ENCODE measurements around the gene LLGL2. TPM values are rescaled to one million over a fixed set of nuclear protein-coding genes. Genes with fewer than 3 reads are reported as not detected.
"Not testable (repeated sequence)": the region's sequence is repeated elsewhere in the genome, so short reads cannot be mapped to it uniquely, and the experiment has no call there.

The LLGL2 gene
- total RNA-seq, 3 donors from 2014 or later = 4.6 to 60.2 (median 52.4) TPM

- no peak for DNase-seq (ENCODE audit: low spot score in 2 of 2)
- TF ChIP-seq POLR2AphosphoS5 (IDR thresholded peaks at IDR 0.05) = no peak
- intact Hi-C loops (cut with DNase I; ENCODE audit: low total_unique reads) = no loop called here
- Histone ChIP-seq H3K4me1 (peaks cover 8 to 13% of the 10 kb centered on the region in 2 donors), H3K27me3 (no peaks in the 10 kb centered on the region), H3K4me3 (no peak overlapping the region), H3K27ac (no peak overlapping the region), H3K36me3 (no peaks in the 10 kb centered on the region), H3K9me3 (no peaks in the 10 kb centered on the region)
These were observed 7.3 kb upstream of the LLGL2 start for GRCh38 chr17:75518201-75518600.

- TF ChIP-seq, protein P1, sequence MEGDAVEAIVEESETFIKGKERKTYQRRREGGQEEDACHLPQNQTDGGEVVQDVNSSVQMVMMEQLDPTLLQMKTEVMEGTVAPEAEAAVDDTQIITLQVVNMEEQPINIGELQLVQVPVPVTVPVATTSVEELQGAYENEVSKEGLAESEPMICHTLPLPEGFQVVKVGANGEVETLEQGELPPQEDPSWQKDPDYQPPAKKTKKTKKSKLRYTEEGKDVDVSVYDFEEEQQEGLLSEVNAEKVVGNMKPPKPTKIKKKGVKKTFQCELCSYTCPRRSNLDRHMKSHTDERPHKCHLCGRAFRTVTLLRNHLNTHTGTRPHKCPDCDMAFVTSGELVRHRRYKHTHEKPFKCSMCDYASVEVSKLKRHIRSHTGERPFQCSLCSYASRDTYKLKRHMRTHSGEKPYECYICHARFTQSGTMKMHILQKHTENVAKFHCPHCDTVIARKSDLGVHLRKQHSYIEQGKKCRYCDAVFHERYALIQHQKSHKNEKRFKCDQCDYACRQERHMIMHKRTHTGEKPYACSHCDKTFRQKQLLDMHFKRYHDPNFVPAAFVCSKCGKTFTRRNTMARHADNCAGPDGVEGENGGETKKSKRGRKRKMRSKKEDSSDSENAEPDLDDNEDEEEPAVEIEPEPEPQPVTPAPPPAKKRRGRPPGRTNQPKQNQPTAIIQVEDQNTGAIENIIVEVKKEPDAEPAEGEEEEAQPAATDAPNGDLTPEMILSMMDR (IDR thresholded peaks at IDR 0.05) = no peak
- TF ChIP-seq POLR2A (IDR thresholded peaks at IDR 0.05) = no peak
- no peak for TF ChIP-seq POLR2AphosphoS5 (IDR thresholded peaks at IDR 0.05)
- intact Hi-C loops (cut with DNase I; ENCODE audit: low total_unique reads) = no loop called here
- peaks cover 7 to 8% of the 10 kb centered on the region in 2 donors for H3K4me1 ChIP-seq
These were observed 6.4 kb upstream of the LLGL2 start for GRCh38 chr17:75518983-75519537.

GRCh38 chr17:75520413-75520812, 5.1 kb upstream of the LLGL2 start:
- H3K9me3 ChIP-seq; H3K4me1 ChIP-seq; DNase-seq (ENCODE audit: low spot score in 2 of 2); H3K4me3 ChIP-seq; H3K36me3 ChIP-seq; H3K27me3 ChIP-seq; H3K27ac ChIP-seq: not testable (repeated sequence)
- intact Hi-C loops (cut with DNase I; ENCODE audit: low total_unique reads) = loop anchor here (10.0 kb wide), 1 partner anchor 96 kb away; no protein-coding TSS in a partner anchor

More at GRCh38 chr17:75518983-75519537, 6.4 kb upstream of the LLGL2 start:
- no peaks in the 10 kb centered on the region for H3K9me3 ChIP-seq
- H3K27ac ChIP-seq = no peak overlapping the region
- no peak for DNase-seq (ENCODE audit: low spot score in 2 of 2)
- no peaks in the 10 kb centered on the region for H3K27me3 ChIP-seq
- H3K4me3 ChIP-seq = no peak overlapping the region
- no peaks in the 10 kb centered on the region for H3K36me3 ChIP-seq

- Histone ChIP-seq H3K27me3 (no peaks in the 10 kb centered on the region), H3K36me3 (no peaks in the 10 kb centered on the region), H3K4me1 (peaks cover 4 to 6% of the 10 kb centered on the region in 2 donors), H3K9me3 (no peaks in the 10 kb centered on the region), H3K27ac (no peak overlapping the region), H3K4me3 (no peak overlapping the region)
- DNase-seq (ENCODE audit: low spot score in 2 of 2) = no peak
- intact Hi-C loops (cut with DNase I; ENCODE audit: low total_unique reads) = loop anchor here (10.0 kb wide), 1 partner anchor 96 kb away; no protein-coding TSS in a partner anchor
- TF ChIP-seq, protein P1 (IDR thresholded peaks at IDR 0.05) = no peak
- no peak for TF ChIP-seq POLR2AphosphoS5 (IDR thresholded peaks at IDR 0.05)
- no peak for TF ChIP-seq POLR2A (IDR thresholded peaks at IDR 0.05)
These were observed 4.2 kb upstream of the LLGL2 start for GRCh38 chr17:75521290-75521689.

GRCh38 chr17:75521951-75522727, 3.4 kb upstream of the LLGL2 start:
- intact Hi-C loops (cut with DNase I; ENCODE audit: low total_unique reads) = loop anchor here (10.0 kb wide), 1 partner anchor 97 kb away; no protein-coding TSS in a partner anchor
- Histone ChIP-seq H3K4me3 (no peak overlapping the region), H3K4me1 (peaks cover 4 to 6% of the 10 kb centered on the region in 2 donors), H3K27ac (no peak overlapping the region), H3K27me3 (no peaks in the 10 kb centered on the region), H3K36me3 (no peaks in the 10 kb centered on the region), H3K9me3 (no peaks in the 10 kb centered on the region)
- TF ChIP-seq POLR2AphosphoS5 (IDR thresholded peaks at IDR 0.05) (no peak), POLR2A (IDR thresholded peaks at IDR 0.05) (no peak)
- TF ChIP-seq, protein P1 (IDR thresholded peaks at IDR 0.05) = no peak
- no peak for DNase-seq (ENCODE audit: low spot score in 2 of 2)

GRCh38 chr17:75523647-75524046, 1.9 kb upstream of the LLGL2 start:
- DNase-seq (ENCODE audit: low spot score in 2 of 2) = no peak
- intact Hi-C loops (cut with DNase I; ENCODE audit: low total_unique reads) = loop anchor here (10.0 kb wide), 1 partner anchor 99 kb away; no protein-coding TSS in a partner anchor
- Histone ChIP-seq H3K27me3 (no peaks in the 10 kb centered on the region), H3K4me1 (no peaks in the 10 kb centered on the region), H3K27ac (no peak overlapping the region), H3K36me3 (no peaks in the 10 kb centered on the region), H3K9me3 (no peaks in the 10 kb centered on the region), H3K4me3 (no peak overlapping the region)
- TF ChIP-seq POLR2A (IDR thresholded peaks at IDR 0.05) (no peak), POLR2AphosphoS5 (IDR thresholded peaks at IDR 0.05) (no peak)
- TF ChIP-seq, protein P1 (IDR thresholded peaks at IDR 0.05) = no peak
